ENCODE measurements around the gene CSK.

CSK gene

DNA sequence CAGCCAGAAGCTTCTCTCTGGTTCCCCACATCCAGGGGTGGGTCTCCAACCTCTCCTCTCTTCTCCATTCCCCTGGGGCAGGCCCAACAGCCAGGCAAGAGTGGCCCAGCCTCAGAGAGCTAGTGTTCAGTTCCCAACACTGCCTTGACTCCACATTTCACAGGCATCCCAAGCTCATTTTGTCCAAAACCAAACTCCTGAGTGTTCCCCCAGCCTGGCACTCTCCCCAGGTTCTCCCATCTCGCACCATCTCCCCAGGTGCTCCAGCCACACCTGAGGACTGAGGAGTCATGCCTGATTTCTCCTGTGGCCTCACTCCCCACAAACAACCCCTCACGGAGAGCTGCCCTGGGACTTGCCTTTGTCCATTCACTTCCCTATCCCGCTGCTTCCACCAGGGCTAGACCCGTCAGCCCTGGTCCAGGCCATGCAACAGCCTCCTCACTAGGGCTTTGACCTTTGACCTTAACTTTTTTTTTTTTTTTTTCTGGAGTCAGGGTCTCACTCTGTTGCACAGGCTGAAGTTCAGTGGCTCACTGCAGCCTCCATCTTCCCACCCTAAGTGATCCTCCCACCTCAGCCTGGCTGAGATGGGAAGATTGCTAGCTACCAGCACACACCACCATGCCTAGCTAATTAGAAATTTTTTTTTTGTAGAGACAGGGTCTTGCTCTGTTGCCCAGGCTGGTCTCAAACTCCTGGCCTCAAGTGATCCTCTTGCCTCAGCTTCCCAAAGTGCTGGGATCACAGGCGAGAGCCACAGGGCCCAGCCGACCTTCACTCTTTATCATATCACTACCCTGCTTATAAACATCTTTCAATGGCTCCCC lies 3.9 kb upstream of the CSK start:
- TF ChIP-seq, protein P1, sequence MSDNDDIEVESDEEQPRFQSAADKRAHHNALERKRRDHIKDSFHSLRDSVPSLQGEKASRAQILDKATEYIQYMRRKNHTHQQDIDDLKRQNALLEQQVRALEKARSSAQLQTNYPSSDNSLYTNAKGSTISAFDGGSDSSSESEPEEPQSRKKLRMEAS (IDR thresholded peaks at IDR 0.05; ENCODE audit: low read depth, low read length): no peak
- no peak for TF ChIP-seq POLR2A (IDR thresholded peaks at IDR 0.05; ENCODE audit: extremely low read depth, insufficient read length)
- TF ChIP-seq, protein P2, sequence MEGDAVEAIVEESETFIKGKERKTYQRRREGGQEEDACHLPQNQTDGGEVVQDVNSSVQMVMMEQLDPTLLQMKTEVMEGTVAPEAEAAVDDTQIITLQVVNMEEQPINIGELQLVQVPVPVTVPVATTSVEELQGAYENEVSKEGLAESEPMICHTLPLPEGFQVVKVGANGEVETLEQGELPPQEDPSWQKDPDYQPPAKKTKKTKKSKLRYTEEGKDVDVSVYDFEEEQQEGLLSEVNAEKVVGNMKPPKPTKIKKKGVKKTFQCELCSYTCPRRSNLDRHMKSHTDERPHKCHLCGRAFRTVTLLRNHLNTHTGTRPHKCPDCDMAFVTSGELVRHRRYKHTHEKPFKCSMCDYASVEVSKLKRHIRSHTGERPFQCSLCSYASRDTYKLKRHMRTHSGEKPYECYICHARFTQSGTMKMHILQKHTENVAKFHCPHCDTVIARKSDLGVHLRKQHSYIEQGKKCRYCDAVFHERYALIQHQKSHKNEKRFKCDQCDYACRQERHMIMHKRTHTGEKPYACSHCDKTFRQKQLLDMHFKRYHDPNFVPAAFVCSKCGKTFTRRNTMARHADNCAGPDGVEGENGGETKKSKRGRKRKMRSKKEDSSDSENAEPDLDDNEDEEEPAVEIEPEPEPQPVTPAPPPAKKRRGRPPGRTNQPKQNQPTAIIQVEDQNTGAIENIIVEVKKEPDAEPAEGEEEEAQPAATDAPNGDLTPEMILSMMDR (IDR thresholded peaks at IDR 0.05; ENCODE audit: low read depth, low read length): no peak
- TF ChIP-seq MYC (IDR thresholded peaks at IDR 0.05; ENCODE audit: low read depth, low read length): no peak
- H3K4me3 ChIP-seq (ENCODE audit: low read depth, low read length): peak overlapping the region; percentile 9
- DNase-seq (ENCODE audit: low read depth): peak; percentile 52

DNA sequence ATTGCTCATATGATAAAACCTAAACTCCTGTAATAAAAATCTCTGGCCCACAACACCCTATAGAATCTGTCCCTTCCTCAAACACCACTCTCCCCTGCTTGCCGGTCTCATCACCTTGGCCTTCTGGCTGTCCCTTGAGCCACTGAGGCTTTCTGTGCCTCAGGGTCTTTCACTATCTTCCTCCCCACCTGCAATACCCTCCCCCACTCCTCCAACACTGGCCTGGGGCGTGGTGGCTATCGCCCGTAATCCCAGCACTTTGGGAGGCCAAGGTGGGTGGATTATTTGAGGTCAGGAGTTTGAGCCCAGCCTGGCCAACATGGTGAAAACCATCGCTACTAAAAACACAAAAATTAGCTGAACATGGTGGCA lies 3.3 kb upstream of the CSK start:
- no peak for DNase-seq (ENCODE audit: low read depth)
- TF ChIP-seq POLR2A (IDR thresholded peaks at IDR 0.05; ENCODE audit: extremely low read depth, insufficient read length) (no peak), MYC (IDR thresholded peaks at IDR 0.05; ENCODE audit: low read depth, low read length) (no peak)
- TF ChIP-seq, protein P2 (IDR thresholded peaks at IDR 0.05; ENCODE audit: low read depth, low read length): no peak
- TF ChIP-seq, protein P1 (IDR thresholded peaks at IDR 0.05; ENCODE audit: low read depth, low read length): no peak
- H3K4me3 ChIP-seq (ENCODE audit: low read depth, low read length): no peak overlapping the region

DNA sequence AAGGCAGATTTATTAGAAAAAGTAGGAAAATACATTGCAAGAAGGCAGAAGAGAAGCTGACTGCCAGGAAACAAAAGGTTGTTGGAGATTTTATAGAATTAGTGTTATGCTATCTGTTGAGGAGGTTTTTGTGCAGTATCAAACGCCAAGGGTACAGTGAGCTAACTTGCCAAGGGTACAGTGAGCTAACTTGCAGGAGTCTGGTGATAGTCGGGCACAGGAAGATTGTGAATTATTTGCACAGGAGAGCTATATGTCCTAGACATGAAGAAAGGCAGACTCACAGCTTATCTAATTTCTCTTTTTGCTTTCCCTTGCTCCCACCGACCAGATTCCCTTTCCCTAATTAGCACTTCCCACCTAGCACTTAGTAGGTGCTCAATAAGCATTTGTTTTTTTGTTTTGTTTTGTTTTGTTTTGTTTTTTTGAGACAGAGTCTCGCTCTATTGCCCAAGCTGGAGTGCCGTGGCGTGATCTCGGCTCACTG lies 2.7 kb upstream of the CSK start:
- H3K4me3 ChIP-seq (ENCODE audit: low read depth, low read length): no peak overlapping the region
- DNase-seq (ENCODE audit: low read depth): no peak
- TF ChIP-seq, protein P1 (IDR thresholded peaks at IDR 0.05; ENCODE audit: low read depth, low read length): no peak
- TF ChIP-seq MYC (IDR thresholded peaks at IDR 0.05; ENCODE audit: low read depth, low read length) (no peak), POLR2A (IDR thresholded peaks at IDR 0.05; ENCODE audit: extremely low read depth, insufficient read length) (no peak)
- TF ChIP-seq, protein P2 (IDR thresholded peaks at IDR 0.05; ENCODE audit: low read depth, low read length): no peak

DNA sequence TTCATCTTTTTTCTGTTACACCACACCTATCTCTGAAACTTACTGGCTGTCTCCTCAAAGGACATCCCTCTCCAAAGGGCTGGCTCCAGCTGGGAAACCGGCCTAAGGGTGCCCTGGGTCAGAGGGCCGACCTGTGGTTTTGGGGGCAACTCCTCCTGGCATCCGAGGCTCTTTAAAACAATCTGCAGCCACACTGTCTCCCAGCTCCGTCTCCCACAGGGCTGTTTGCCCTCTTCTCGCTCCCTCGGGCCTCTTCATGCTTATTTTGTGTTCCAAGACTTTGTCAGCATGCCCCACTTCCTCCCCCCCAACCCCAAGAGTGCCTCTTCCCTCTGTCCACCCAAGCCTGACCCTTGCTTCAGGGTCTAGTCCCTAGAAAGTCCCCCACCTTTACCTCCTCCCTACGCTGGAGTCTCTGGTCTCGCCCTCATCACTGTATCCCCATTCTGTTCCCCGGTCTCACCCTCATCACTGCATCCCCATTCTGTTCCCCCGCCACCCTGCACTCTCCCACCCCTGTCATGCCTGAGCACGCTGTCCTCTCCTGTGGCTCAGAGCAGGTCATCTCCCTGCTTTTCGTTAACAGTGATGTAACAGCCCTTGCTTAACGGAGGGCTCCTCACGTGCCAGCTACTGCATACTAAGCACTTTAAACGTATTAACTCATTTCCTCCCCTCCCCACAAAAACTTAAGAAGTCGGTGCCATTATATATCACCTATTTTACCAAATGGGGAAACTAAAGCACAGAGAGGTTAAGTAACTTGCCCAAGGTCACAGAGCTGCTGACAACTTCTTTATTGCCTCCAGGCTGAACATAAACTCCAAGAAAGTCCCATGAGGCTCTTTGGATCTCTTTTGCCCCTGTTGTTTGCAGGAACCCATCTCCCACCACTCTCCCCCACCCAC lies 1.1 kb upstream of the CSK start:
- TF ChIP-seq MYC (IDR thresholded peaks at IDR 0.05; ENCODE audit: low read depth, low read length) (peak; percentile 92), POLR2A (IDR thresholded peaks at IDR 0.05; ENCODE audit: extremely low read depth, insufficient read length) (no peak)
- TF ChIP-seq, protein P1 (IDR thresholded peaks at IDR 0.05; ENCODE audit: low read depth, low read length): peak; percentile 94
- TF ChIP-seq, protein P2 (IDR thresholded peaks at IDR 0.05; ENCODE audit: low read depth, low read length): no peak
- DNase-seq (ENCODE audit: low read depth): peak; percentile 92
- peak overlapping the region; percentile 63 for H3K4me3 ChIP-seq (ENCODE audit: low read depth, low read length)

DNA sequence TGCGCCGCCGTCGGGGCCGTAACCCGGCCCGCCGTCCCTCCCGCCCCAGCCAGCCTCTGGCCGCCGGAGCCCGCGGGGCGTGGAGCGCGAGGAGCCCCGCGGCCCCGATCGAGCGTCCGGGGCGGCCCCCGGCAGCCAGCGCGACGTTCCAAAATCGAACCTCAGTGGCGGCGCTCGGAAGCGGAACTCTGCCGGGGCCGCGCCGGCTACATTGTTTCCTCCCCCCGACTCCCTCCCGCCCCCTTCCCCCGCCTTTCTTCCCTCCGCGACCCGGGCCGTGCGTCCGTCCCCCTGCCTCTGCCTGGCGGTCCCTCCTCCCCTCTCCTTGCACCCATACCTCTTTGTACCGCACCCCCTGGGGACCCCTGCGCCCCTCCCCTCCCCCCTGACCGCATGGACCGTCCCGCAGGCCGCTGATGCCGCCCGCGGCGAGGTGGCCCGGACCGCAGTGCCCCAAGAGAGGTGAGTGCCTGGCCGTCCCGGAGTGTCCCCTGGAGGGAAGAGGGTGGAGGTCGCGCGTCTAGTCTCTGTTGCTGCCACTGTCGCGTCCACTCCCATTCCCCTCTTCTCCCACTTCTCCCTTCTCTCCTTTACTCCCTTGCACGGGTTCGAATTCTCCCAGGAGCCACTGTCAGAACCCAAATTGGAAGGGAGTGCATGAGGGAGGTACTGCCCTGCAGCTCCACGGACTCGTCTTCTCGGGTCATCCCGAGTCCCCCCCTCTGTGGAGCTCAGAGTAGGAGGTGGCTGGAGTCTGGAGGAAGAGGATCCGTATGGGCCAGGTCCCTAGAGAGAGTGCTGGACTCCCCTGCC lies 585 bp downstream of the CSK start:
- DNase-seq (ENCODE audit: low read depth): peak; percentile 86
- peak overlapping the region; percentile 92 for H3K4me3 ChIP-seq (ENCODE audit: low read depth, low read length)
- TF ChIP-seq, protein P2 (IDR thresholded peaks at IDR 0.05; ENCODE audit: low read depth, low read length): no peak
- TF ChIP-seq, protein P1 (IDR thresholded peaks at IDR 0.05; ENCODE audit: low read depth, low read length): no peak
- TF ChIP-seq MYC (IDR thresholded peaks at IDR 0.05; ENCODE audit: low read depth, low read length) (no peak), POLR2A (IDR thresholded peaks at IDR 0.05; ENCODE audit: extremely low read depth, insufficient read length) (no peak)

All from NB4 (cell line).